DMS79 (cell line): ENCODE measurements around the gene PIK3C2G.
"Not testable (repeated sequence)": the region's sequence is repeated elsewhere in the genome, so short reads cannot be mapped to it uniquely, and the experiment has no call there.

Source experiments
- DNase-seq: peaks from one replicate; lab custom pipeline; 2025; lab: John Stamatoyannopoulos, UW

PIK3C2G gene

GRCh38 chr12:18472806-18473205, 211.5 kb downstream of the PIK3C2G start:
- DNase-seq: no peak

DNA sequence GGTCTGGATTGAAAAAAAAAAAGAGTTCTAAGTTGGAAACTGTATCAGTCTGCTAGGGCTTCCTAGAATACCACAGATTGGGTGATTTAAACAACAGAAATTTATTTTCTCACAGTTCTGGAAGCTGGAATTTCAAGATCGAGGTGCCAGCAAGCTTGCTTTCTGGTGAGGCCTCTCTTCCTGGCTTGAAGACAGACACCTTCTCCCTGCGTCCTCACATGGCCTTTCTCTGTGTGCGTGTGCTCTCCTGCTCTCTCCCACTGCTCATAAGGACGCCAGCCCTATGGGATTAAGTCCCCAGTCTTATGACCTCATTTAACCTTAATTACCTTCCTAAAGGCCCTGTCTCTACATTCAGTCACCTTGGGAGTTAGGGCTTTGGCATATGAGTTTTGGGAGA, 215.5 kb downstream of the PIK3C2G start:
- no peak for DNase-seq

DNA sequence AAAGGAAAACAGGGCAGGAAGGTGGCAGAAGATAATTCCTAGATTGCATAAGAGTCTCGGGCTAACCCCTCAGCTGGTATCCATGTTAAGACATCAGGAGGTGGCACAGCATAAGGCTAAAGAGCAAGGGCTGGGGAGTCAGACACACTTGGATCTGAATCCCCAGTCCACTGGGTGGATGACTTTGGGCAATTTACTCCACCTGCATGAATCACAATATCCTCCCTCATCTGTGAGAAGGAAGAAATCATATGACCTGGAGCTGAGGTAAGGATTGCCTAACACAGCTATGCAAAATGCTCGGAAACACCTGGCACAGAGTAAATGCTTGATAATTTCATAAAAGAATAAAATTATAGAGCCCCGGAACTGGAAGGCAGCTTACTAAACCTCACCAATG, 217.9 kb downstream of the PIK3C2G start:
- no peak for DNase-seq

DNA sequence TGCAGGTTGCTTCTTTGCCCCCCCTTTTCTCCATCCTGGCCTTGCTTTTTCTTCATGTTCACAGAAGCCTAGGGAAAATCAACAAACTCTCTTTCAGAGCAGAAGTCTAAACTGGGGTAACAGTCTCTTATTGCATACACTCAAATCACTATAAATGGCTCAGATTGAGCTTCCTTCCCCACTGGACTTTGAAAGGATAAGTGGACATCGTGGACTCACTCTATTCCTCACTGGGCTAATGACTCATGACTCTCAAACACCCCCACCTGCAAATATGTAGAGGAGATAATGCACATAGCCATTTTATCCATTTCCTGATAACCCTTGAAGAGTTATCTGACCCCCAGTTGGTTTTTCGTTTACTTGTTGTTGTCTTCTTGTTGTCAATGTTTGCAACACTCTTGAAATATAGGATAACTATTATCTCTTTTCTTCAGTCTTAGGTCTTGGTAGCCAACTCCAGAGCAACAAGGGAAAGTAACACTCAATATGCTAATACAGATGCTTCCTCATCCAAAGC, 221.3 kb downstream of the PIK3C2G start:
- no peak for DNase-seq

- no peak for DNase-seq
Observed at GRCh38 chr12:18483698-18484325, 222.5 kb downstream of the PIK3C2G start.

- DNase-seq: no peak
Observed at GRCh38 chr12:18486036-18486435, 224.7 kb downstream of the PIK3C2G start.

DNA sequence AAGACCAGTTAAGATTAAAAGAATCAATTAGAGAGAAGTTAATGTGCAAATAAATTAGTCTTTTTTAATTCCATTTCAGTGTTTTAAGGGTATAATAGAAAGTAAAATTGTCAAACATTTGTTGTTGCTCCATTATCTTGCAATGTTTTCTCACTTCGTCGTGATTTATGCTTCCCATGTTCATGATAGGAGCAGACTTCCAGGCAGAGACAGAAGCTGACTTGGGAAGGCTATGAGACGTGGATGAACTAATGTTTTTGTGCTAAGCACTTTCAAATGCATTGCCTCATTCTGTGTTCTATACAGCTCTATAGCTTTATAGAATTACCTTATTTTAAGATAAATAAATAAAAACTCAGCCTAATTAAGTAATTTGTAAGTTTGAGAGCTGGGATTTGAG, 226.2 kb downstream of the PIK3C2G start:
- DNase-seq: no peak

- no peak for DNase-seq
Observed at GRCh38 chr12:18492372-18493025, 231.2 kb downstream of the PIK3C2G start.

DNA sequence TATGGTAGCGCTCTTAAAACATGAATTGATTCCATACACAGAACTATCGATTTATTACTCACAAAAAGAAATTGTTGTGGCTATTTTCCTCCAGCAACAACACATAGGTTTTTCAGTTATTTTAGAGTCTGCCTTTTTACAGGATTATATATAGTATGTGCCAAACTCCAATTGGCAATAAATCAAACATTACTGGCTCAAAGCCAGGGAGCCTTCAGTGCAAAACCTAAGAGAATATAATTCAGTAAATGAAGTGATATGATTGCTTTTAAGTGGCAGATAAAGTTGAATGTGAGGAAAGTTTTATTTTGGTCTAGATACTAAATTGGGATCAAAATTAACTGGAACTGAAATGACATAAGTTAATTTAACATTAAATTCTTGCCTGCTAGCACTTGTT, 234.8 kb downstream of the PIK3C2G start:
- no peak for DNase-seq

- not testable (repeated sequence) for DNase-seq
Observed at GRCh38 chr12:18500160-18500574, 238.8 kb downstream of the PIK3C2G start.

- DNase-seq: not testable (repeated sequence)
Observed at GRCh38 chr12:18500736-18501135, 239.4 kb downstream of the PIK3C2G start.

GRCh38 chr12:18502422-18502968, 241.2 kb downstream of the PIK3C2G start:
- DNase-seq: no peak

- DNase-seq: no peak
Observed at GRCh38 chr12:18521461-18521860, 260.1 kb downstream of the PIK3C2G start.

DNA sequence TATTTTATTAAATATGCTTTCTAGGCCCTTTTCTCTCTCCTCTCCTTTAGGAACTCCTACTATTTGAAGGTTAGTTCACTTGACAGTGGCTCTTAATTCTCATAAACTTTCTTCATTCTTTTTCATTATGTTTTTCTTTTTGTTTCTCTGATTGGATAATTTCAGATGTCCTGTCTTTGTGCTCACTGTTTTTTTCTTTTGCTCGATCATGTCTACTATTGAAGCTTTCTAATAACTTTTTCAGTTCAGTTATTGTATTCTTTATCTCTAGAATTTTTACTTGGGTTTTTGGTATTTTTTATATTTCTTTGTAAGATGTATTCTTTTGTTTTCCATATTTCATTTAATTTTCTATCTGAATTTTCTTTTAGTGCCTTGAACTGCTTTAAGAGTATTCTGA, 261.5 kb downstream of the PIK3C2G start:
- DNase-seq: no peak

GRCh38 chr12:18542497-18542896, 281.2 kb downstream of the PIK3C2G start:
- DNase-seq: not testable (repeated sequence)

DNA sequence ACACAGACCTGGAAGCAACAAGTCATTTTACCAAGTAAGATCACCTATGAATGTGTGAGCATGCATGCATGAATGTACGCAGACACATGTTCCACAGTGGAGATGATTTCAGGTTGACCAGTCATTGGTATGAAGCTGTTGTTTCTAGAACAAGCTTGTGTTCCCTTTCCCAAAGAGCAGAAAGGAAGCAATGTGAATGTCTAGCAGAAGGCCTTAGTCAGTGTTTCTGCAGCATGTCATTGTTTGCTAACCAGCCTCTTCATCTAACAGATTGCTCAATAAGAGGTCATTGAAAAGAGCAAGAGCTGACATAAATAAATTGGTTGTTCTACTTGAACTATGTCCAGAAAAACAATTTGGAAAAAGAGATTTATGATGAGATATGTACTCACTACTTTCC, 285.1 kb downstream of the PIK3C2G start:
- peak; percentile 89 for DNase-seq

DNA sequence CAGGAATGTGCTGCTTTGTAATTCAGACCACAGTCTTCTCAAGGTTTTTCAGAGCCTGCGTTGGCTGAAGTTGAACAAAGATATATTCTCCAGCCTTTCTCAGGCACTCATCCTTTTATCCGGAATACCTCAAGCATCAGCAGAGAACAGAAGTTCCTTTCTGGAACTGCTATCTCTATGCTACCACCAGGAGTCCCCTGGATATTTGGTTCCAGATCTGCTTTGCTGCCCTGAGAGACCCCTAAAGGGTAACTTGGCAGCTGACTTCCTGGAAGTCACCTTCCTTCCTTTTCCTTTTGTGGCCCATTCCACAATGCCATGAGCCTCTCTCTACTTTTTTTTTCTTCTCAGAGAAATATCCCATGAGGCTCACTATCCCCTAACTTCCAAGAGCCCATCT, 288.3 kb downstream of the PIK3C2G start:
- no peak for DNase-seq

GRCh38 chr12:18551106-18551505, 289.8 kb downstream of the PIK3C2G start:
- peak; percentile 82 for DNase-seq

DNA sequence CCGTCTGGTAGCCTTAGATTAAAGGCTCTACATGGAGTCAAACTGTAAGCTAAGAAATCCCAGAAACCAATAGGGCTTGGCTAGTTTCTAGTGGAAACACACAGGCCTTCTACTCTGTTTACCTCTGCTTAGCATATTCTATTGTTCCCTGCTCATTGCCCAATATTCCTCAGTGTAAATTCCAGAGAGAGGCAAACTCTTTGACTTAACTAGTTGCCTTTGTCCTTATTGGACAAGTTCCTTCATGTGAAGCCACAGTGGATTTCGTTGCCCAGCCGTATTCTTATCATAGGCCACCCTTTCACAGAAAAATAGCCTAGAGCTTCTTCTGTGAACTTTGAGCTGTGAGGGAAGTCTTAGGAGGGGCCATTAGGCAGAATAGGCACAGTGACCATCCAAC, 290.4 kb downstream of the PIK3C2G start:
- DNase-seq: no peak

- DNase-seq: no peak
Observed at GRCh38 chr12:18552829-18553228, 291.5 kb downstream of the PIK3C2G start.

DNA sequence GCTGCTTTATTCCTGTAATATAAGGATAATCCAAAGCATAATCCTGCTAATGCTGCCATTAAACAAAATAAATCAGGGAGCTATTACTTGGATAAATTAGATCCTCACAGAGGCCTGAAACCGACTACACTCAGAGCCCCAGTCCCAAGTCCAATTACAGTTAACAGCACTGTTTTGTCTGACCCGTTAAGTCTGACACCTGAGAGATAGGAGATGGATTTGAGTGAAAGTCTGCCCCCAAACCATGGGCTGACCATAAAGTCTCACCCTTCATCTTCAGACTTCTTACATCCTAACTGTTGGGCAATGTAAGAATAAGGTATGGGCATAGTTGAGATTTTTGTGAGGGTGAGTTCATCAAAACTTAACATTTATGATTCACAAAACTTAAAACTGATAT, 294.8 kb downstream of the PIK3C2G start:
- DNase-seq: no peak

DNA sequence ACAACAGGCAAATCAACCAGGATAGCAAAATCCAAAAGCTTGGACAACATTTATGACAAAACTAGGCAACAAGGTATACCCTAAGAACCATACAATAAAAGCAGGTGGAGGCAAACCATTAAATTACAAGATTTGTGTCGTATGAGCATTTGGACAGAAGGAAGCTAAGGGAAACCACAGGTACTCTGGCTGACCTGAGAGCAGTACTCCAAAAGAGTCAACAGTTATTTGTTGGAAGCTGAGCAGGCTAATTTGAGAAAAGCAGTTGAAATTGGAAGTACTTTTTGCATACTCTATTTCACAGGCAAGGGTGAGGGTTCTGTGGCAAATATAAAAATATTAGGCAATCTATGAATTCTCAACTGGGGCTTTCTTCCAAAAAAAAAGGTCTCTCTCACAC, 297.9 kb downstream of the PIK3C2G start:
- DNase-seq: peak; percentile 35

DNA sequence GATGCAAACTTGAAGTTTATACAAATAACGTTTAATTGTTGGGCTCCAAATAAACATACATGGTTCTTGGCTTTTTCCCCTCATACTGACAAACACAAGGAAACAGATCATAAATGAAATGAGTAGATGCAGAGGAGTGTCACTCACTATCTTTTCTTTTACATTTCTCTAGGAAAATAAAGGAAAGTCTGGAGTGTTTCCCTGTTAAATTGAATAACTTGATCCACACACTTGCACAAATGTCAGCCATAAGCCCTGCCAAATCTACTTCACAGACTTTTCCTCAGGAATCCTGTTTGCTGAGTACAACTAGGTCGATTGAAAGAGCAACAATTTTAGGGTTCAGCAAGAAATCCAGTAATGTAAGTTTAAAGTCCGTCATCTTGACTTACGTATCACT, 301.2 kb downstream of the PIK3C2G start:
- no peak for DNase-seq
